HCEC 1CT (cell line): ENCODE results near the gene SPI1.

Experiments used
- DNase-seq: peaks from one replicate; pipeline ENCODE4 v3.0.0-alpha.2; 2017

The SPI1 gene

DNA sequence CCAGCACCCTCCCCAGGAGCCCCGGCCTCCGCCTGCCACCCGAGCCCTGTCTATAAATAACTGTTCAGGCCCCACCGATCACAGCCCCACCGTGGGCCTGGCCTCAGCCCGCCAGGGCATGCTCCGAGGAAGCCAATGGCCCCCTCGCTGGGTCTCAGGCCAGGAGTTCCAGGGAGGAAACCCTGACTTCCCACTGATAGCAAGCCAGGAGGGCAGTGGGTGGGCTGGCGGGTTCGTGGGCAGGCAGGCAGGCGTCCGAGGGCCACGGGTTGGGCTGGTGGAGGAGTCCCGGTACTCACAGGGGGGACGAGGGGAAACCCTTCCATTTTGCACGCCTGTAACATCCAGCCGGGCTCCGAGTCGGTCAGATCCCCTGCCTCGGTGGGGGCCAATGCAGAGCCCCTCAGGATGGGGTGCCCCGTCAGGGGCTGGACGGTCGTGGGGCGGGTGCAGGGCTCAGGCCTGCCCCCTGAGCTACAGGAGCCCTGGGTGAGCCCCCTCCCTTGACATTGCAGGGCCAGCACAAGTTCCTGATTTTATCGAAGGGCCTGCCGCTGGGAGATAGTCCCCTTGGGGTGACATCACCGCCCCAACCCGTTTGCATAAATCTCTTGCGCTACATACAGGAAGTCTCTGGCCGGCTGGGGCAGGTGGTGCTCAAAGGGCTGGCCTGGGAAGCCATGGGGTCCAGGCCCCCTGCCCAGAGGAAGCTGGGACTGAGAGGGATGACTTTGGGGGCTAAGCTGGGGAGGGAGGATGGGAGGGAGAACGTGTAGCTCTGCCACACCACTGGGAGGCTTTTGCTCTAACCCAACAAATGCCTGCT, at the start of gene SPI1:
SPI1 (minus strand) TSS at position 538 of the 826 bp plus-strand sequence; CDS start at position 344, 194 bp downstream.
- no peak for DNase-seq

DNA sequence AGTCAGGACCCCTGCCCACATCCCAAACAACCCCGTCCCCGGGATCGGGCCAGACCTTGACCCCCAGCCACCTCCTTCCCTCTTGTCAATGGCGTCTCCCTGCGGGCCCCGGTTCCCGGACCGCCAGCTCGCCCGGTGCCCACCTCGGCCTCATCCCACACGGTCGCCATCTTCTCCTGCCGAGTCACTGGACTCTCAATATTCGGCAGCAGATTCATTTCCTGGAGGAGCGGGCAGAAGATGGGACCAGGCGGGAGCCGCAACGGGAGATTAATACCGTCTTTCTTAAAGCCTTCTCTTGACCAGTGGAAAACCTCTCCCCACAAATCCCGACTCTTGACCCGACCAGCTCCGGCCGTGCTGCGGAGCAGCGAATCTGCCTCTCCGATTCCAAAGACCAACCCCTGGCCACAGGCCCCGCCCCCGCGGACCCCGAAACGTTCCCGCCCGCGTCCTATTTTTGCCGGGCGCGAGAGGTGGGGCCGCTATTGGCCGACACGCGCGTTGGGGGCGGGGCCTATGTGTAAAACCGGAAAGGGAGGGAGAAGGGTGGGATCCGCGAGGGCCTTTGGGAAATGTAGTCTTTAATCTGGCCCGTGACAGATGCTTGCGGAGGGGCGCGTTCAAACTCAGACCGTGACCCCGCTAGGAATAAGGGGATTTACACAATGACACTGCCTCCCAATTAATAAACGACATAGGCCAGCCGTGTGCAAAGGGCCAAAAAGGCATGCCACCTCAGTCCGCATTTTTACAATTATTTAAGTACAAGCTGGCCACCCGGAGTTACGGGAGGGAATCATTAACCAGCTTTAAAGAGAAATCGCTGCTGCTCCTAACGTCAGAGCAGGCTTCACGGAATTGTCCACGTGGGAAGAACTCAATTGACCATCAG, 48.0 kb upstream of the SPI1 start, which contains the start of gene PSMC3:
PSMC3 (minus strand) TSS at position 378 of the 895 bp plus-strand sequence; CDS start at position 218, 160 bp downstream.
- DNase-seq = peak; percentile 95

DNA sequence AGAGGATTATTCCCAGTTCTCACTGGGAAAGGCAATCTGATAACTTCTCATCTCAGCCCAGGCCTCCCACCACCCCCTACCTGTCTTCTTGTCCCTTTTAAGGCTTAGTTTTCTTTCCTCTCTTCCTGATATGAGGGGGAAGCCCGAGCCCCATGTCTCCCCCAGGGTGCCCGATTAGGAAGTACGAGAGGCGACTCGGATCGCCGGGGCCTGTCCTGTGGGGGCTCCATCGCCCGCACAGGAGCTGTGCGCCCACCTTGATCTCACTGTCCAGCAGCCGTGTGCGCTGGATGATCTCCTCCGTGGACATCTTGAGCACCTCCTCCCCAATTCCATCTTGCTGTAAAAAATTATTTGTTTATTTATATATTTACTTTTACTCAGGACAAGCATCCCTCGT, 47.3 kb upstream of the SPI1 start:
- no peak for DNase-seq

DNA sequence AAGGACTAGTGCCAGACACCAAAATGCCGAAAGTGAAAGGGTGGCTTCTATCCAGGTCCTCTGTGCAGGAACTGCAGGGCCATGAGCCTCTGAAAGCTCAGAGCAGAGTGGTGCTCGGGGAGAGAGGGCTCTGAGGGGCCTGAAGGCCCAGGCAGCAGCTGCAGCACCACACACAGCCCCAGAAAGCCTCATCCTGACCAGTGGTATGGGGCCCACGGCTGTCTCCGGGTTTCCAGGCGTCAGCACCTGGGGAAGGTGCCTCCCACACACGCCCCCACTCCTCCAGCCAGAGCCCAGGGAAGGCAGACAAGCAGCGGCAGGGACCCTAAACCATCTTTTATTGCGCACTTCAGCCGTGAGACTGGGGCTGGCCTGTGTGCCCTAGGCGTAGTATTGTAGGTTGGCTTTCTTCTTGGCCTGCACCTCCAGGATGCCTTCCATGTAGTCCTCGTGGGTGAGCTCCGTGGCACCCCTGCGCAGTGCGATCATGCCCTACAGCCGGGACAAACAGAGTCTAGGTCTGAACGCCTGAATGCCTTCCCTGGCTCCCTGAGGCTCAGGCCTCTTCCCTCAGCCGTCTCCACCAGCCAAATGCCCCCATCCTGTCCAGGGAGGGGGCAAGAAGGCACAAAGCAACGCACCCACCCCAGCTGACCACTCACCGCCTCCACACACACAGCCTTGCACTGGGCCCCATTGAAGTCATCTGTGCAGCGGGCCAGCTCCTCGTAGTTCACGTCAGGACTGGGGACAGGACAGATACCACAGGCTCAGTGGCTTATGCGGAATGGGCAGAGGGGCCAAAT, 40.3 kb upstream of the SPI1 start:
- DNase-seq = no peak

DNA sequence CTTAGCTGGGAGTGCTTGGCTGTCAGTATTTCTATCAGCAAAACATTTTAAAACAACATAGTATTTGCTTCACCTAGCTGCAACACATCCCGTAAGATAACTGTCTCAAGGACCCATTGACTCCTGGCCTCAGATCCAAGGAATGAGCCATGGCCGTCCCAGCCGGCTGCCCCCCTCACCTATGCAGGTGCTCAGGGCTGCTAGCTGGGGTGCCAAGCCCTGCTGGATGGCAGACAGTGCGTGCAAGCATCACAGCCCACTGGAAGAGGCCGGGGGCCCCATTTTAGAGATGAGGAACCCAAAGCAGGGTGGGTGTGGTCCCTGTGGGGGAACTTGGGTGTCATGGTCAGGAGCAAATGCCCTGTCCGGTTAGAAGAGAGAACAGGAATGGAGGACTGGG, 39.4 kb upstream of the SPI1 start:
- DNase-seq = no peak

DNA sequence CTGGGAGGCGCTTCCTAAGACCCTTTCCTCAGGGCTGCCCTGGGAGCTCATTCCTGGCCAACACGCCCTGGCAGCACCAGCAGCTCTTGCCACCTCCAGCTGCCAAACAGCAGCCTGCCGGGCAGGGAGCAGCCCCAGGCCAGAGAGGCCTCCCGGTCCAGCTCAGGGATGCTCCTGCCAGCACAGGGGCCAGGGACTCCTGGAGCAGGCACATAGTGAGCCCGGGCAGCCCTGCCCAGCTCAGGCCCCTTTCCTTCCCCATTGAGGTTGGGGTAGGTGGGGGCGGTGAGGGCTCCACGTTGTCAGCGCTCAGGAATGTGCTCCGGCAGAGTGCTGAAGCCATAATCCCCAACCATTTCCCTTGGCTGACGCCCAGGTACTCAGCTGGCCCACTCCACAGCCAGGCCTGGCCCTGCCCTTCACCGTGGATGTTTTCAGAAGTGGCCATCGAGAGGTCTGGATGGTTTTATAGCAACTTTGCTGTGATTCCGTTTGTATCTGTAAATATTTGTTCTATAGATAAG, 37.7 kb upstream of the SPI1 start:
- peak; percentile 96 for DNase-seq

DNA sequence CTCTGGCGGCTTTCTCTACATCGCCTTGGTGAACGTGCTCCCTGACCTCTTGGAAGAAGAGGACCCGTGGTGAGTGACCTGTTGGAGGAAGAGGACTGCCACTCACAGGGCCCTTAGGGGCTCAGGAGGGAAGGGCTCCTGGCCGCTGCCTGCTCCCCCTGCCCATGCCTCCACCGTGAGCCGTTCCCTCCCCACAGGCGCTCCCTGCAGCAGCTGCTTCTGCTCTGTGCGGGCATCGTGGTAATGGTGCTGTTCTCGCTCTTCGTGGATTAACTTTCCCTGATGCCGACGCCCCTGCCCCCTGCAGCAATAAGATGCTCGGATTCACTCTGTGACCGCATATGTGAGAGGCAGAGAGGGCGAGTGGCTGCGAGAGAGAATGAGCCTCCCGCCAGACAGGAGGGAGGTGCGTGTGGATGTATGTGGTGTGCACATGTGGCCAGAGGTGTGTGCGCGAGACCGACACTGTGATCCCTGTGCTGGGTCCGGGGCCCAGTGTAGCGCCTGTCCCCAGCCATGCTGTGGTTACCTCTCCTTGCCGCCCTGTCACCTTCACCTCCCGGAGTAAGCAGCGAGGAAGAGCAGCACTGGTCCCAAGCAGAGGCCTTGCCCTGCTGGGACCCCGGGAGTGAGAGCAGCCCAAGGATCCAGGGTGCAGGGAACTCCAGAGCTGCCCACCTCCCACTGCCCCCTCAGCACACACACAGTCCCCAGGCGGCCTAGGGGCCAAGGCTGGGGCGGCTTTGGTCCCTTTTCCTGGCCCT, 36.9 kb upstream of the SPI1 start:
- DNase-seq = no peak

DNA sequence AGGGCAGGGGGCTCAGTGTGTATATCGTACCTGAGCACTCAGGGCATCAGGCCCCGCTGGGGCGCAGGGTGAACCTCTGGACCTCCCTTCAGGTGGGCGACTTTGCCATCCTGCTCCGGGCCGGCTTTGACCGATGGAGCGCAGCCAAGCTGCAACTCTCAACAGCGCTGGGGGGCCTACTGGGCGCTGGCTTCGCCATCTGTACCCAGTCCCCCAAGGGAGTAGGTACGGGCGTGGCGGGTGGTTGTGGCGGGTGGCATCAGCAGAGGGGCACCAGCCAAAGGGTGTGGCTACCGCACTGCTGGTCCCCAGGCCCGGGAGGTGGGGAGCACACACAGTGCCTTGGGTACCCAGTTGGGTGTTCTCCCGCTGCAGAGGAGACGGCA, 36.3 kb upstream of the SPI1 start:
- no peak for DNase-seq

DNA sequence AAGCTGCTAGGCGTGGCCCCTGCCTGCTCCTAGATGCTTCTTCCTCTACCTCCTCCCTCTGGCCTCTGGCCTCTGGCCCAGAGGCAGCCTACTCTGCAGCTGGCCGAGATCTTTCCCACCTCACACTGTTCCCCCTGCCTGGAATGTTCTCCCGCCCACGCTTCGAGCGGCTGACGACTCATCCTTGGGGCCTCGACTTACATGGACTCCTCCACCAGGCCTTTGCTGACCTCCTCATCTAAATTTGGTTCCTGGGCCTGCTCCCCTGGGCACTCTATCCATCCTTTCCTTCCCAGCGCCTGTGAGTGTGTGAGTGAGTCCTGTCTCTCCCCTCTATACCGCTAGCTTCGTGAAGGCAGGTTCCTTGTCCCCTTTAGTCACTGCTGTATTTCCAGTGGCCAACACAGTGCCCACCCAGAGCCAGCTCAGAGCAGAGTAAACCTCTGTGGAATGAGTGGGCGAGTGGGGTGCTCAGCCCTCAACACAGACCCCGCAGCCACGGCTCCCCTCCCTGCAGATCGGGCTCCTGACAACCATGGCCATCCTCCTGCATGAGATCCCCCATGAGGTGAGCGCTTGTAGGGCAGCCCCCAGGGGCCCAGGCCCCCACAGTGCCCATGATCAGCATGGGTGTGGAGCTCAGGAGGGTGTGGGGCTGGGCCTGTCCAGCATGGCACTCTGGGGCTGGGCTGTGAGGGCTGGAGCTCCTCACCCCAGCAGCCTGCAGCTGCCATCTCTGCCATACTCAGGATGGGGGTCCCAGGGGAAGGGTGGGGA, 35.7 kb upstream of the SPI1 start:
- peak; percentile 86 for DNase-seq

DNA sequence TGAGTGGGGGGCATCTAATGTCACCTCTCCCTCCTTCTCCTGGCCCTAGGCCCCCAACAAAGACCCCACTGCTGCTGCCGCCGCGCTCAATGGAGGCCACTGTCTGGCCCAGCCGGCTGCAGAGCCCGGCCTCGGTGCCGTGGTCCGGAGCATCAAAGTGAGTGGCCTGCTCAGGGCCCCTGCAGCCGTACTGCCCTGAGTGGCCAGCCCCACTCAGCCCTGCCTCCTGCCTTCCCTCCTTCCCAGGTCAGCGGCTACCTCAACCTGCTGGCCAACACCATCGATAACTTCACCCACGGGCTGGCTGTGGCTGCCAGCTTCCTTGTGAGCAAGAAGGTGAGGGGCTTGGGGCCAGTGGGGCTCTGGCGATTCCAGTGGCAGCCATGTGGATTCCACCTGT, 35.0 kb upstream of the SPI1 start:
- DNase-seq = no peak

DNA sequence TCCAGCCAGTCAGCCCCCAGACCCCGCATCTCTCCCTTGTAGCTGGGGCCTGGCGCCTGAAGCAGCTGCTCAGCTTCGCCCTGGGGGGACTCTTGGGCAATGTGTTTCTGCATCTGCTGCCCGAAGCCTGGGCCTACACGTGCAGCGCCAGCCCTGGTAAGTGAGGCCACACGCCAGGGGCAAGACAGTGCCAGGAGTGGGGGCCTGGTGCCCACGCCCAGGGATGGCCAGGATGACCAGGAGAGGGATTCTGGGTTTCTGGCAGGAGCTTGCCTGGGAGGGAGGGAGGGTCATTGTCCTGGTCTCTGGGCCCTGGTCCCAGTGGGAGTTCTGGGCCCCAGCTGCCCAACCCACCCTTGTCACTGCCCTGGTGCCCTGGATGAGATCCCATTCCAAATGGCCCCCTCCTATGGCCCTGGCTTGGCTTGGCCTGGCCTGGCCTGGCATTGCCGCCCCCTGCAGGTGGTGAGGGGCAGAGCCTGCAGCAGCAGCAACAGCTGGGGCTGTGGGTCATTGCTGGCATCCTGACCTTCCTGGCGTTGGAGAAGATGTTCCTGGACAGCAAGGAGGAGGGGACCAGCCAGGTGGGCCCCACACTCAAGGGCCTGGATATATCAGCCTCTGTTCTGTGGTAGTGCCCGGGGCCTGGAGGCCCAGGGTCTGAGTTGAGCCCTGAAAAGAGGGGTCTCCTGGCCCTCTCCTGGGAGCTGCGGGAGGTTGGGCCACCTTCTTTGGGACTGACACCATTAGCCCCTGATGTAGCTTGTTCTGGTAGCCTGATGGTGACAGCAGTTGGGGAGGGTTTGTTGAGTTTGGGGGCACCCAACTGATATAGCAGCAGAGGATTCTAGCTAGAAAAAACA, 33.8 kb upstream of the SPI1 start:
- peak; percentile 56 for DNase-seq

DNA sequence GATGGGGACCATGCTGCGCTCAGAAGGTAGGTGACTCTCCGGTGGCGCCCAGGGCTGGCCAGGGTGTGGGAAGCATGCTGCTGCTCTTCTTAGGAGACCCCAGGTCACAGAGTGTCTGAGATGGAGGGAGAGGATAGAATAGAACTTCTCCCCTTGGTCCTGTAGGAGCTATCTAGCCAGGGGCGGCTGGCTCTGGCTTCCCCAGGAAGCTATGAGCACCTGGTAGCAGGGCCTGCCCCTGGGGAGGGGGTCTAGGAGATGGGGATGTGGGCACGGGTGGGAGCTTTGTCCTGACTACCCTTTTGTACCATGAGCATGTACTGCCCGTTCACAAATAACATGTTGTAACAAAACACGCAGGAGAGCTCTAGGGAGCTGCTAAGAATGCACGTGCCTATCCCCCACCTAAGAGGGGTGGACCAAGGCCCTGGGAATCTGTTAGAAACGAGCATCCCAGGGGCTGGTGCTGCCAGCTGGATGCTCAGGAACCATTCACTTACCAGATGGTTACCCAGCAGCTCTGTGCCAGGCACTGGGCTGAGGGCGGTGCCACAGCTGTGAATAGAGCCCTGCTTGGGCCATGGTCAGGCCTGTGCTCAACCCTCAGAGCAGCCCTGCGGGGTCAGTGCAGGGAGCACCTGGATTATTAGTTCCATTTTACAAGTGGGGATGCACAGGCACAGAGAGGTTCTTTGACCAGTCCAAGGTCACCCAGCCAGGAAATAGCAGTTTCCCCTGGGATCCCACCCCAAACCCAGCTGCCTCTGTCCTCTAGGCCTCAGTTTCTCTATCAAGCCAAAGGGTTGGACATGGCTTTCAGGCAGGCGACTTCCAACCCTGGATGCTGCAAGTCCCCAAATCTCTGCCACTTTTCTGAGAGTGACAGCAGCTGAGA, 32.3 kb upstream of the SPI1 start:
- no peak for DNase-seq

DNA sequence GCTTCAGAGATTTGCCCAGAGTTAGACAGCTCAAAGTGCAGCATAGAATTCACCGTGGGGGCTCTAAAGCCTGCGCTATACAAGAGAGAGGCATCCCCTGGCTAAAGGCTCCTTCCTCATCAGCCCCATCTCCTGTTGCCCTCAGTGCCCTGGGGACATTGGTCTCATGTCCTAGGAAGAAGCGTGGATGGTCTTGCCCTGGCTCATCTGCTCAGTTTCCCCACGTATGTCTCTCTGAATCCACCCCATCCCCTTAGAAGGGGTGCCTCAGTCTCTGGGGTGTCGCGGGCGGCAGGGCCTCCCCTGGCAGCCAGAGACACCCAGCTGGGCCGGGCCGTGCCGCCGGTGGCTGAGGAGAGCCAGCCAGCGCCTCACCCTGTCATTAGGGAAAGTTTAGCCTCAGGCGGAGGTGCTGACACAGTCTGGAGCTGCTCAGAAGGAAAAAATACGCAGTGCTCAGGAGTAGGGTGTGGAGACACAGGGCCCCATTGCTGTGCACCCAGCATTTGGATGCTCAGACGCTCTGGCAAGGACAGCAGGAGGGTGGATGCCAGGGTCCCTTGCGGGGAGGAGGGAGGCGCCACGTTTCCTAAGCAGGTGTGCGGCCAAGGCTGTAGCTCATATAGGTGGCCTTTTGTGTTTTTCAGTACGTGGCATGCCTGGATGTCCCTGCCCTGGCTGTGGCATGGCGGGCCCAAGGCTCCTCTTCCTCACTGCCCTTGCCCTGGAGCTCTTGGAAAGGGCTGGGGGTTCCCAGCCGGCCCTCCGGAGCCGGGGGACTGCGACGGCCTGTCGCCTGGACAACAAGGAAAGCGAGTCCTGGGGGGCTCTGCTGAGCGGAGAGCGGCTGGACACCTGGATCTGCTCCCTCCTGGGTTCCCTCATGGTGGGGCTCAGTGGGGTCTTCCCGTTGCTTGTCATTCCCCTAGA, 31.4 kb upstream of the SPI1 start:
- no peak for DNase-seq

DNA sequence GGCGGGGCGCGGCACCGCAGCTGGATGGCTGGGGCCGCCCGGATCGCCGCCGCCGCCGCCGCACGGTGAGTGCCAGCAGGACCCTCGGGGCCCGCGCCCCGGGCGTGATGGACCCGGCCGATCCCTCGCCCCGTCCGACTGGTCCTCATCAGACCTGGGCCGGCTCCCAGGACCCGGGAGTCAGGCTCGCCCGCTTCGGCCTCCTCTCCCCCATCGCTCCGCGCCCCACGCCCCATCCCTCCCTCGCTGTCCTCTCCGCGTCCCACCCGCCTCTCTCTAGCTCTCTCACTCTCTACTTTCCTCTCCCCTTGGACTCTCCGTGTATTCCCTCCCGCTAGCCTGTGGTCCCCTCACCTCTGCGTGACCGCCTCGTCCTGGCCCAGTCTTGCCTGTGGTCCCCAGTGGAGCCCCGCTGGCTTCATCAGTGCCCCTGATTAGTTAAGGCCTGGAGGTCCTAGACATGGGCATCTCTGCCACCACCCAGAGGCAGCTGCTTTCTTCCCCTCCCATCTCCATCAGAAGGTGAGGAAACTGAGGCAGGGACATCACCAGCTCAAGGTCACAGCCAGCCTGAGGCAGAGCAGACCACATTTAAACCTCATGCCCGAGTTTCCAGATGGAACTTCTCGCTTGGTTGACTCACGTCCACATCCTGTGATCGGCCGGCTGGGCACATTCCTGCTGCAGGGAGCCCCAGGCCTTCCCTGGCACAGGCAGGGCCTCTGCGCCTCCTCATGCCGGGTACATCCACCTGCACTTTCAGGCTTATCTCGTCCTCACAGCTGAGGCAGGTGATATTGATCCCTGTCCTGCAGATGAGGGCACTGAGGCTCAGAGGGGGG, 30.5 kb upstream of the SPI1 start:
- DNase-seq = peak; percentile 90

DNA sequence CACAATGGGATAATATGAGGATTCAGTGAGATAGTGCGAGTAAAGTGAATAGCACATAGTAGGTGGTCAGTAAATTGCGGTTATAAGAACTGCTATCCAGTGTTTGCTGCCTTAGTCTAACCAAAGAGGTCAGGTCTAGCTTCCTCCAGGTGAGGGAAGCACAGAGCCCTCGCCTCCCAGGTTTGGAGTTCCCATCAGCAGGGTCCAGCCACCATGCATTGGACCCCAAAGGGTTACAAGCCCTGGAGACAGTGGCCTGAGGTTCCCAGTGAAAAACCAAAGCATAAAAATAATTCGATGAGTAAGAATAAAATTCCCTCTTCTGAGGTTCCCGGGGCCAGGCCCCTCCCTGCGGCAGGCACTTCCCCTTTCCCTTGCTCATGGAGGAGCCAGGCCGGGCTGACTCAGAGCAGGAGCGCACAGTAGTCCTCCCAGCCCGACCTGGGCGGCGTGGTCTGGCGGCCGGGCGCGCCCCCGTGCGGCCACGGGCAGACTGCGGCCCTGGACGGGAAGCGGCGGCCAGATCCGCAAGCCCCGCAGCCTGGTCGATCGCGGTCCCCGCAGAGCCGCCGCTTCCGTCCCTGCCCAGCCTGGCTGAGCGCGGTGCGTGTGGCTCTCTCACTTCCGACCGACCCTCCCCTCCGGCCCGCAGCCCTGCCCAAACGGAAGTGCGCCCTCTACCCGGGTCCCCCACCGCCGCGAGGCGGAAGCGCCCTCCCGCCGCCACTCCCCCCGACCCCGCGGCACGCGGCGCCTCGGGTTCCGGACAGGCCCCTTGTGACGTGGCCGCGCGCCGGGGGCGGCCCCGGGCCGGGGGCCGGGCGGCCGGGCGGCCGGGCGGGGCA, 29.6 kb upstream of the SPI1 start, which contains the start of gene SLC39A13:
SLC39A13 (plus strand) TSS at position 845 of the 845 bp plus-strand sequence. CDS start 1,505 bp downstream, outside the sequence.
- DNase-seq = peak; percentile 96
